DMS153 treated with DMSO at 0.1 percent for 48 hours (cell line): ENCODE measurements around the gene PLXNA1.

Source experiments
- DNase-seq: peaks from one replicate; lab custom pipeline; 2025; ENCODE audit not compliant: unreplicated experiment; lab: John Stamatoyannopoulos, UW

PLXNA1 gene

GRCh38 chr3:127017229-127017628 is 34.3 kb downstream of the PLXNA1 start:
- DNase-seq, result no peak

GRCh38 chr3:127017781-127018180 is 34.9 kb downstream of the PLXNA1 start:
- DNase-seq, result no peak

GRCh38 chr3:127018306-127018828 is 35.5 kb downstream of the PLXNA1 start:
- DNase-seq, result no peak

- DNase-seq, result no peak
These were observed 36.5 kb downstream of the PLXNA1 start for GRCh38 chr3:127019449-127019848.

- no peak for DNase-seq
These were observed 37.6 kb downstream of the PLXNA1 start for GRCh38 chr3:127020543-127020942.

- DNase-seq, result no peak
These were observed 39.9 kb downstream of the PLXNA1 start for GRCh38 chr3:127022849-127023248.

GRCh38 chr3:127025456-127025855 is 42.5 kb downstream of the PLXNA1 start:
- DNase-seq, result no peak

- DNase-seq, result no peak
These were observed 43.1 kb downstream of the PLXNA1 start for GRCh38 chr3:127026036-127026435.

GRCh38 chr3:127026661-127027060 is 43.7 kb downstream of the PLXNA1 start:
- DNase-seq, result no peak

- DNase-seq, result no peak
These were observed 44.3 kb downstream of the PLXNA1 start for GRCh38 chr3:127027061-127027735.

GRCh38 chr3:127027811-127028548 is 45.1 kb downstream of the PLXNA1 start:
- no peak for DNase-seq

GRCh38 chr3:127028781-127029657 is 46.1 kb downstream of the PLXNA1 start:
- DNase-seq, result no peak

GRCh38 chr3:127029658-127030507 is 47.0 kb downstream of the PLXNA1 start:
- DNase-seq, result no peak

- no peak for DNase-seq
These were observed 47.8 kb downstream of the PLXNA1 start for GRCh38 chr3:127030508-127031412.

GRCh38 chr3:127031413-127031810 is 48.5 kb downstream of the PLXNA1 start:
- DNase-seq, result no peak

- DNase-seq, result no peak
These were observed 48.9 kb downstream of the PLXNA1 start for GRCh38 chr3:127031845-127032244.

GRCh38 chr3:127032296-127032990 is 49.5 kb downstream of the PLXNA1 start:
- DNase-seq, result no peak
